Lower leg skin (tissue), 4 donors: Measurements from ENCODE around the gene GABRB2. TPM values are rescaled to one million over a fixed set of nuclear protein-coding genes. Genes with fewer than 3 reads are reported as not detected.

Experiments used
- DNase-seq, 2 donors: peaks; one replicate each; pipeline ENCODE4 v3.0.0-alpha.2; 2019; ENCODE audit warnings: low spot score in 2 of 2
- H3K4me3 ChIP-seq: fragments of 200-600 bp; sonication (generic); 2 replicates; pipeline ENCODE4 v1.5.1; 2017; ENCODE audit warnings: mild to moderate bottlenecking, low read depth; ENCODE audit not compliant: poor library complexity, severe bottlenecking
- POLR2A ChIP-seq, 2 donors: fragments of 450-650 bp; IDR thresholded peaks; one replicate each; pipeline ENCODE4 v1.6.1; 2016 to 2017; ENCODE audit warnings: antibody characterized with exemption in 2 of 2, mild to moderate bottlenecking in 1 of 2, moderate library complexity in 1 of 2
- WGBS, 2 donors: methylation state at CpG; one replicate each; pipeline ENCODE4 v1.1.5; 2018; 5-methylcytosine and 5-hydroxymethylcytosine counted together
- intact Hi-C: fragments of 100-400 bp; cut with DNase I; formaldehyde crosslinking; loops from one replicate; pipeline ENCODE4 v1.15.0; 2023; ENCODE audit warnings: low total_unique reads
- total RNA-seq, 4 donors: library from RNA; depleted of rRNA; stranded (reverse); fragments of >200 nt; gene quantifications; one replicate each; pipeline ENCODE4 v1.1.0, GENCODE V29; 2016
- TF ChIP-seq, protein P1 (sequence below), 3 donors: fragments of 450-650 bp; IDR thresholded peaks; one replicate each; pipeline ENCODE4 v1.5.1; 2016; ENCODE audit warnings: antibody characterized with exemption in 3 of 3, mild to moderate bottlenecking in 3 of 3, moderate library complexity in 2 of 3

GABRB2 gene
- total RNA-seq, 4 donors from 2014 or later = 0.19 to 0.67 (median 0.45) TPM; not detected in 1

GRCh38 chr5:161410640-161411039 is 135.9 kb downstream of the GABRB2 start:
- TF ChIP-seq, protein P1, sequence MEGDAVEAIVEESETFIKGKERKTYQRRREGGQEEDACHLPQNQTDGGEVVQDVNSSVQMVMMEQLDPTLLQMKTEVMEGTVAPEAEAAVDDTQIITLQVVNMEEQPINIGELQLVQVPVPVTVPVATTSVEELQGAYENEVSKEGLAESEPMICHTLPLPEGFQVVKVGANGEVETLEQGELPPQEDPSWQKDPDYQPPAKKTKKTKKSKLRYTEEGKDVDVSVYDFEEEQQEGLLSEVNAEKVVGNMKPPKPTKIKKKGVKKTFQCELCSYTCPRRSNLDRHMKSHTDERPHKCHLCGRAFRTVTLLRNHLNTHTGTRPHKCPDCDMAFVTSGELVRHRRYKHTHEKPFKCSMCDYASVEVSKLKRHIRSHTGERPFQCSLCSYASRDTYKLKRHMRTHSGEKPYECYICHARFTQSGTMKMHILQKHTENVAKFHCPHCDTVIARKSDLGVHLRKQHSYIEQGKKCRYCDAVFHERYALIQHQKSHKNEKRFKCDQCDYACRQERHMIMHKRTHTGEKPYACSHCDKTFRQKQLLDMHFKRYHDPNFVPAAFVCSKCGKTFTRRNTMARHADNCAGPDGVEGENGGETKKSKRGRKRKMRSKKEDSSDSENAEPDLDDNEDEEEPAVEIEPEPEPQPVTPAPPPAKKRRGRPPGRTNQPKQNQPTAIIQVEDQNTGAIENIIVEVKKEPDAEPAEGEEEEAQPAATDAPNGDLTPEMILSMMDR (IDR thresholded peaks at IDR 0.05) = no peak
- TF ChIP-seq POLR2A (IDR thresholded peaks at IDR 0.05) = no peak
- intact Hi-C loops = no loop called here
- WGBS, 2 donors = 76 to 78% methylated on average over 5 of the region's 5 CpGs
- H3K4me3 ChIP-seq = no peak overlapping the region
- no peak for DNase-seq

- intact Hi-C loops = no loop called here
- no peak for DNase-seq
- WGBS, 2 donors = 64 to 86% methylated on average over 2 of the region's 2 CpGs
- H3K4me3 ChIP-seq = no peak overlapping the region
- TF ChIP-seq, protein P1 (IDR thresholded peaks at IDR 0.05) = no peak
- no peak for TF ChIP-seq POLR2A (IDR thresholded peaks at IDR 0.05)
Observed at GRCh38 chr5:161409471-161409870, 137.1 kb downstream of the GABRB2 start.

DNA sequence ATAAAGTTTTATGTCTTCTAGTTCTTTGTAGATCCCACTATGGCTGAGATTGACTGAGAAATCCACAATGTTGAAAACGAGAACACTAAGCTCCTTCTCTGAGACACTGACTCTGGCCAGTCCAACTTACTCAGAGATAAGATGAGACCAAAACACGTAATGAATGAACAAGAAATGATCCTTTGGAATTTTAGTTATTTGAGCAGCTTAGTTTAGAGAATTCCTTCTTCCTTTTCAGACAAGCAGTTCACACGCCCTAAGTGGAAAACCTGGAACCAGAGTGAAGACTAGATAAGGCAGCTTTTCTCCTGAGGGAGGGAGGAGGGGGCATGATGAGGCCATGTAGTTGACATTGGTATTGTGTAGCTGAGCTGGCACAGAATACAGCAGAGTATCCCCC is 139.6 kb downstream of the GABRB2 start:
- intact Hi-C loops = no loop called here
- no peak overlapping the region for H3K4me3 ChIP-seq
- no peak for DNase-seq
- 43 to 58% methylated on average over 3 of the region's 3 CpGs for WGBS, 2 donors
- TF ChIP-seq, protein P1 (IDR thresholded peaks at IDR 0.05) = no peak
- TF ChIP-seq POLR2A (IDR thresholded peaks at IDR 0.05) = no peak

GRCh38 chr5:161403996-161404395 is 142.5 kb downstream of the GABRB2 start:
- intact Hi-C loops = no loop called here
- no peak for DNase-seq
- 55 to 56% methylated on average over 1 of the region's 1 CpG for WGBS, 2 donors
- H3K4me3 ChIP-seq = no peak overlapping the region
- no peak for TF ChIP-seq POLR2A (IDR thresholded peaks at IDR 0.05)
- TF ChIP-seq, protein P1 (IDR thresholded peaks at IDR 0.05) = no peak

DNA sequence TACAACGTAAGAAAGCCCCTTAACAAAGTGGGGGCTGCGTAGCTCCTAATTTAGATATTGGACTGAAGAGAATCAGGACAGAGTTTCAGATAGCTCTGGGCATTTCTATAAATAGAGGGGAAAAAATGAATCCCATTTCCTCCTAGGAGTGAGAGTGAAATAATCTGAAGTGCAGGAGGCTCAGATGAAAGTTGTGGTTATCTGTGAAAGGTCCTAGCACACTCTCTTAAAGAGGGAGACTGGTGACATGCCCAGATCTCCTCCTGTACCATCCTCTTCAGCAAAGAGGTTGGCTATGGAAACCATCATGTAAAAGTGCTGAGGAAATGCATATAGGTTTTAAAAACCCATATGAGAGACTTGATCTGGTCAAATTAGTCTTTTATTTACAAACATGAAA is 143.4 kb downstream of the GABRB2 start:
- DNase-seq = no peak
- intact Hi-C loops = no loop called here
- TF ChIP-seq, protein P1 (IDR thresholded peaks at IDR 0.05) = no peak
- no peak for TF ChIP-seq POLR2A (IDR thresholded peaks at IDR 0.05)
- WGBS, 2 donors = 76 to 87% methylated on average over 2 of the region's 2 CpGs
- no peak overlapping the region for H3K4me3 ChIP-seq

DNA sequence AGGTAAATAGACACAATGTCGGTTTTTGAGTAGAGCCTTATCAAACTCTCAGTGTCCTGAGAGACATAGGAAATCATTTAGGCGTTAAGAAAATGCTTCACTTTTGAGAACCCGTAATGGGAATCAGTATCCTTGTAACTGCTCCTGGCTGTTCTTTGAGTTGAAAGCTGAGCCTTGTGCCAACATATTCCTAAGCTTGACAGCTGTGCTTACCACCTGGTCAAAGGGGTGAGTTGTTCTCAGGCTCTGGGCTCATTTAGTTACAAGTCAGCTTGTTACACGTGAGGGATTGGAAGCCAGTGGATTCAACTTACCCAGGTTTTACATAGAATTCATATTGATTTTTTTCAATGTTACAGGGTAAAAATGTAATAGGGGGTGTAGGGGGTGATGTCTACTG is 145.9 kb downstream of the GABRB2 start:
- DNase-seq = no peak
- no peak overlapping the region for H3K4me3 ChIP-seq
- WGBS, 2 donors = 64 to 68% methylated on average over 4 of the region's 4 CpGs
- TF ChIP-seq, protein P1 (IDR thresholded peaks at IDR 0.05) = no peak
- no peak for TF ChIP-seq POLR2A (IDR thresholded peaks at IDR 0.05)
- intact Hi-C loops = no loop called here
